Activated CD8-positive, alpha-beta memory T cell treated with anti-CD3 and anti-CD28 coated beads for 36 hours (primary cell): ENCODE results near the gene ADGRL3. TPM values are rescaled to one million over a fixed set of nuclear protein-coding genes. Genes with fewer than 3 reads are reported as not detected.
"Not testable (repeated sequence)": the region's sequence is repeated elsewhere in the genome, so short reads cannot be mapped to it uniquely, and the experiment has no call there.

ENCODE experiments used
- CTCF ChIA-PET: fragments of 350-600 bp; sonication (Branson Sonifier 250); formaldehyde crosslinking; loops from one replicate; lab custom pipeline; 2021; ENCODE audit warnings: antibody characterized with exemption; lab: Charles Lee
- POLR2A ChIA-PET: fragments of 350-600 bp; sonication (Branson Sonifier 250); formaldehyde crosslinking; loops from one replicate; lab custom pipeline; 2021; ENCODE audit warnings: antibody characterized with exemption; lab: Charles Lee
- total RNA-seq, 2 experiments: library from RNA; stranded (reverse); gene quantifications; one replicate each; pipeline ENCODE4 v1.2.3, GENCODE V29; 2021

The ADGRL3 gene
- total RNA-seq, 2 experiments from 2014 or later, result not detected

DNA sequence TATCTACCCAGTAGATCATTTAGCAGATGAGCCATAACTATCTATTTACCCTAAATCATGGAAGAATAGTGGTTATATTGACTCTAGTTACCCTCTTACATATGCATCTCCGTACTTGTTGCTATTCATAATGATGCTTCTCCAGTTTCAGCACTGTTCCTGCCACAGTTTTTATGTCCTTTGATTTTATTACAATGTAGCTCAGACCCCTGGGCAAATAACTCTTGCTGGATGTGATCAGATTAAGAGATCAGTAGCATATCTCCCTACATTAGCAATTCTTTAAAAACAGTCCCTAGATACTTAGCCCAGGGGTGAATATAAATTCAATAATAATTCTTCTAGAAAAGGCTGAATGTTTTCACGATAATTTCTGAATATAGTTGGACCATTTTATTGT is 696.5 kb downstream of the ADGRL3 start:
- CTCF ChIA-PET, result no interaction called here
- POLR2A ChIA-PET, result no interaction called here

DNA sequence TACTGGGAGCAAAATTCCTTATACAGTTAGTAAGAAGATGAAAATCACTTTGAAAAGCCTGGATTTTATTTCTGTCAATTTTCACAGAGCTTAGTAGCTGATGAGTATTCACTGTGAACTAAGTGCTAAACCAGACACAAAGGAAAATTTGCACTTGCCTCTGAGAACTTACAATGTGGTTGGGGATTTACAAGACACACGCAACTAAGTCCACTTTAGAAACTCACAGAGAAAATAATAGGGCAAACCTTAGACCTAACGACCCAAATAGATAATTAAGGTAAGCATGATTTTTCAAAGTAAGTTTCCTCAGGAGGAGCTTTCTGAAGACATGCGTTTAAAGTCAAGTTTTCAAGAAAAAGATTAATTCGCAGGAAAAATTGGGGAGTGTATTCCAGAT is 708.9 kb downstream of the ADGRL3 start:
- ChIA-PET CTCF (no interaction called here), POLR2A (no interaction called here)

DNA sequence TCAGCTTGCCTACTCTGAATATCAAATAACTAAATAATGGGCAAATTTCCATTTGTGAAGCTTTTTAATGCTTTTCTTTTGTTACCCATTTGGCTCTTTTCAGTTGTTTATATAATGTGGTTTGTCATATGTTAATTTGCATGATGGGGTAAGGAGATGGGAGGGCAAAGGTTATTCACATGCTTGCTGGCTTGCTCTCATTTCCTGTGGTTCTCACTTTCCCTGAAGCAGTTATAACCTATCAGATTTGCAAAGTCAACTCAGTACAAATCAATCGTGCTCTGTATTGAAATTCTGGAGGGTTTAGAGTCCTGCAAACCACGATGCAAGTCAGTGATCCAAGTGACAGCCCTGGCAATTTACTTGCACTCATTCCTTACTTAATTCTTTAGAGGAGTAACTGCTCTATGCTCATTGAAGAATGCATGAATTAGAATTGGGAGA is 711.2 kb downstream of the ADGRL3 start:
- POLR2A ChIA-PET, result no interaction called here
- CTCF ChIA-PET, result no interaction called here

DNA sequence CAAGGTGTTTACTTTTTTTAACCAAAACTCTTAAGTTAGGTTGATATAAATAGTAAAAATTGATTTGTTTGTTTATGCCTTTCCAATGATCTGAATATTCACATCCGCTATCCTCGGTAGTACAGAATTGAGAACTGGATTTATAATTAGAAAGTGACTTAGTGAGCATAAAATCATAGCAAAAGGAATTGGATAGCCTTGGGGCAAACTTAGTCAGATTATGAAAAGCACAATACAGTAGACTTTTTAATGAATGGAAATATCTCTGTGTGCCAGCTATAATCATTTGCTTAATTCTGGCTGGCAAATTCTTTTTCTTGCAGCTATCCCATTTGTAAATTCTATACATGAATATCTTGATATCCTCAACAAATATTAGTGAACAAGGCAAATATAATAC is 713.5 kb downstream of the ADGRL3 start:
- ChIA-PET POLR2A (no interaction called here), CTCF (no interaction called here)

DNA sequence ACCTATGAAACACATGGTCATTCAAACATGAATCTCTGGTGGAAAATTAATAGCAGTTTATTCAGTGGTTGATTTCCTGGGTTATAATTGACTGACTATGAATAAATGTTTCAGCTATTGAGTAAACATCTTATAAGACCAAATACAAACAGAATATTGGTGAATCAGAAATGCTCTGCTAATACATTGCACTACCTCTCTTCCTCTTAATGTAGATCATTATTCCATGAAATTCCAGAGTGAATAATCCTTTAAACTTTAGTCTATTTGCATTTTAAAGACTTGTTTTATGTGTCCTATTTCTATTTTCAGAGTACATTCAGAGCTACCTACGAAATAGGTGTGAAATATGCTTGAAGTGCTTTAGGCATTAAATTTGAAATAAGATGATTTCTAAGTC is 715.4 kb downstream of the ADGRL3 start:
- ChIA-PET POLR2A (no interaction called here), CTCF (no interaction called here)

DNA sequence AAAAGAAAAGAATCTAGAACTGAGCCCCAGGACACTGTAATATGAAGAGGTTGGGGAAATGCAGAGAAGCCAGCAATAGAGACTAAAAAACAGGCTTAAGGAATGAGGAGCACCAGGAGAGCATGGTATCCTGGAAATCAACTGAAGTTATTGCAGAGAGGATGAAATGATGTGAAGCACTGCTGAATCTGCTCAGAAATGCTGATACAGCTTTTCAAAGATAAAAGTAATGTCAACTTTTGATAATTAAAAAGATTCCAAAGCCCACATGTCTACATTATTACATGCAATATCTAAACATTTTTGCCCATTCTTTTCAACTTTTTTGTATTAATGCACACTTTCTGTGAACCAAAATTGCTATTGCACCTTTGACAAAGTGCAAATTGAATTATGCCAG is 718.4 kb downstream of the ADGRL3 start:
- ChIA-PET CTCF (no interaction called here), POLR2A (no interaction called here)

DNA sequence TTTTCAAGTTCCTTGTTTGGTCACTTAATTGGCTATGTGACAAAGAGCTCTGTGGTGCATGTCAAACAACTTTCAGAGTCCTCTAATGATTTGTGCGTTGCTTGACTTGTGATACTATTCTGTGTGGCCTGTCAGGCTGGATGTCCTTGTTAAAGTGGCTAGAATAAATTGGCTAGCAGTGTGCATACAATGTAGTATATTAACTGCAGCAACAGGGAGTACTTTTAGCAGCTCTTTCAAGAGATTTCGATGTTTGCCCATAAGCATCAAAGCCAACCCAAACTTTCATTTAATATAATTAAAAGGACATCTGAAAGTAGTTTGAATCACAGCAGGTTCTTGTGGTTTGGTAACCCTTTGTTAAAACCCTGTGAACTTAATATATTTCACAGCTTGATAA is 718.9 kb downstream of the ADGRL3 start:
- ChIA-PET CTCF (no interaction called here), POLR2A (no interaction called here)

DNA sequence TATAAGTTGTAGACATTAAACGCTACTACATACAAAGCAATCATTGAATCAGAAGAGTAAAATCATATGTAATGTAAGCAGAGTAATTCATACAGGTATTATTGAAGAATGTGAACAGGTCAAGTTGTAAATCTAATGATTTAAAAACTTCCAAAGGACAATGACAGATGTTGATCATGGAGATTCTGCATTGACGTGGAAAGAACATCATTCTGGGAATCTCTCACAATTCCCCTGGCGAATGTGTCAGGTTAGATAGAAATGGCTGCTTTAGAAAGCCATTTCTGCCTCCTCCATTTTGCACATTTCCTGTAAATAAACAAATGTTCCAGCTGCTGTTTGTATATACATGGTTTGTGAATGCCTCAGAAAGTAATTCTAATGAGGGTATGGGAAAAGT is 719.4 kb downstream of the ADGRL3 start:
- POLR2A ChIA-PET, result no interaction called here
- CTCF ChIA-PET, result no interaction called here

DNA sequence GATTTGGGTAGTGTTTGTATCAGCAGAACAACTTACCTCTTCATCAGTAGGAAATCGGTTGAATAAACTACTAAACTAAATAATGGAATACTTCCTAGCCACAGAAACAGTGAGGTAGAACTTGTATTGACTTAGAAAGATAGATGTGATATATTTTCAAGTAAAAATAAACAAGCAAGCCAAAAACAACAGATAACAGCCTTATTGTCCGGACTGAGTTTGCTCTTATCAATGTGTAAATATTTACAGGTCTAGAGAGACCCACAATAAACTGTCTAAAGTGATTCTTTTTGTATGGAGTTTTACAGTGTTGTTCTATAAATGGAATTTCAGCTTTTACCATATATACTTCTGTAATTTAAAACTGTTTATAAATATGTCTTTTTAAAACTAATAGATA is 721.8 kb downstream of the ADGRL3 start:
- ChIA-PET POLR2A (no interaction called here), CTCF (no interaction called here)

DNA sequence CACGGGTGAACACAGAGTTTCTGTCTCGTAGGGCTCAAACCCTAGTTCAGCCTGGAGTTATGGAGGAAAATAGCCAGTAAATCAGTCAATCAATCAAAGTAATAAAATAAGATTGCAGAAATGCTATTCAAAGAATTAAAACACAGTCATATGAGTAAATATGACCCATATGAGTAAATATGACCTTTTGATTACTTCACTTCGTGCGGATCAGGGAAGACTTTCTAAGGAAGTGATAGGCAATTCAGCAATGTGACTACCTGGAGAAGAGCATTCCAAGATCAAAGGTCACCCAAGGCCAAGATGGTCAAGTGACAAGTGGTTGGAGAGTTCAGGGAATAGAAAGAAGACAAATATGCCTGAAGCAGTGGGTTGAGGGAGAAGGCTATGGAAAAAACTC is 722.6 kb downstream of the ADGRL3 start:
- ChIA-PET POLR2A (no interaction called here), CTCF (no interaction called here)

DNA sequence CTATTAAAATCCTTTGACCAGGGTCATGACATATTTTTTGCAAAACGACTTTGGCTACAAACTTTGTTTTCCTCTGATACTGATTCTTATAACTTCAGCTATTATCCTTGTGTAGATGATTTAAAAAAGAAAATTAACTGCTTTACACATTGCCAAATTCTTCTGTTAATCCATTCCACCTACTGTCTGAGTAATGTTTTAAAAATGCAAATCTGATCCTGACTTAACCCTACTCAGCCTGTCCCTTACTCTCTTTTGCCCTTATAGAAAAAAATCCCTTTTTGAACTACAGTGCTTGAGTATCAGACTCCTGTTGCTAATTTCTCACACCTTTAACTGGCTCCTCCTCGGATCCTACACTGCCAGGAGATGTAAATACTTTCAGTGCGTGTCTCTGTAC is 723.1 kb downstream of the ADGRL3 start:
- ChIA-PET CTCF (no interaction called here), POLR2A (no interaction called here)

DNA sequence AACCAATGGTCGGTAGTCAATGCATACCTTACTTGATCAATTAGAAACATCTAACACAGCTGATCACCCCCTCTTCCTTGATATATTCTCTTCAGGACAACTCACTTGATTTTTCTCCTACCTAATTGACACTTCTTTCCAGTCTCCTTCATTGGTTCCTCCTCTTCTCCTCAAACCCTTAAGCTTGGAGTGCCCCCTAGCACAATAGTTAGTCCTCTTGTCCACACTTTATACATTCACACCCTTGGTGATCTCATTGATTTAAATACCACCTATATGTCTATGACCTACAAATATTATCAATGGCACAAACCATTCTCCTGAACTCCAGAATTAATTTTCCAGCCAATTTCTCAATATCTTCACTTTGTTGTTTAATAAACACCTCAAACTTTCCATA is 724.0 kb downstream of the ADGRL3 start:
- ChIA-PET CTCF (no interaction called here), POLR2A (no interaction called here)

DNA sequence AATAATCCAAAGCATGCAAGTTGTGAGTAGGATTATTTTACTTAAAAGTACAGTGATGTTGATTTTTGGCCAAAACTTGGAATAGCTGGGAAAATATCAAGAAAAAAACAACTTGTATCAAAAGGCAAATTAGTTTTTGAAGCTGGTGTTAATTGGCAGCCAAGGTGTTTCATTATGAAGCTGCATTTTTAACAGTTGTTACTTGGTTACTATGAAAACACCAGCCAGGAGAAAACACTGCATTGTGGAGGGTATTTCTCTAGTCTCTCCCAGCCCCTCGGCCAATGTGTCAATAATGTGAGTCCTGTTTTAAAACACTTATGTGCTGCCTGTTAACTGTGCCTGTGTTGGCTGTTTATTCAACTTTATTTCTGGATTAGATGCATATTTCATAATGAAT is 733.4 kb downstream of the ADGRL3 start:
- POLR2A ChIA-PET, result no interaction called here

DNA sequence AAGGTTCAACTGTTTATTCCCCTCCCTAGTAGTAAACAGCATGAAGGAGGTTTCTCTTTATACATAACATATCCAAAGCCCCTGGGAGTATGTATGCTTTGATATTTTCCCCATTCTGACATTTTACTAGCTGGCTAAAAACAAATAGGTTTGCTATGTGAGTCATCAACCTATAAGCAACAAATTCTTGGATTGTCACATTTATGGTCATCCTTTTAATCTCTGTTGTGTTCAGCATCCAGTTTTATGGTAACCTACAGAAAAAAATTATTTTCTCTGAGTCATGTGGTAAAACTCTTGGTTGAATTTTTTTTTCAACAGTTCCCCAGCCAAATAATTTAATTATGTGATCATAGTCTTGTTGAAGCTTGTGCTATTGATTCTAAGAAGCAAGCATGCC is 734.1 kb downstream of the ADGRL3 start:
- POLR2A ChIA-PET, result no interaction called here
- CTCF ChIA-PET, result no interaction called here

More for the DNA sequence above, 733.4 kb downstream of the ADGRL3 start:
- CTCF ChIA-PET, result no interaction called here

DNA sequence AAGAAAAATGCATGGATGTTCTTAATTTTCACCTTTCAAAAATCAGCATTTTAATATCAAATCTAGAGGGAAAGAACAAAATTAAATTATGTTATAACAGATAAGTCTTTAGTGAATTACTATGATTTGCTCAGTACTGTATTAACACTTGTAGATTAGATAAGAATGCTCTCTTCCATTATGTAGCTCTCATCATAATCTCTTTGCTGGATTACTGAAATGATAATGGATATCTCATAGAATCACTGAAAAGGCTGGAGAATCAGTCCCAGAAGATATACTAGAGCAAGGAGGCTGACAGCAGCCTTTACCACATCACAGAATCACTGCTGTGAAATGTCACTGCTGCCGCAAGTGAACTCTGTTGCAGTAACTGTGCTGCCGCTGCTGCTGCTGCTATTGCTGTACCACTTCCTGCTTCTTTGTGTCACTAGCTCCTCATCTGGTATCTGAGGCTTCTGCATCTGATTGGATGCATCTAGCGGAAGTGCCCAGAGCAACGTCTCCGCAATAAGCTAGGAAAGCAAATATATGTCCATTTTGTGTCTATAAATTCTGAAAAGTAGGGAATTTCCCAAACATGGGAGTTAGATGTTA is 738.2 kb downstream of the ADGRL3 start:
- POLR2A ChIA-PET, result no interaction called here
- CTCF ChIA-PET, result no interaction called here

DNA sequence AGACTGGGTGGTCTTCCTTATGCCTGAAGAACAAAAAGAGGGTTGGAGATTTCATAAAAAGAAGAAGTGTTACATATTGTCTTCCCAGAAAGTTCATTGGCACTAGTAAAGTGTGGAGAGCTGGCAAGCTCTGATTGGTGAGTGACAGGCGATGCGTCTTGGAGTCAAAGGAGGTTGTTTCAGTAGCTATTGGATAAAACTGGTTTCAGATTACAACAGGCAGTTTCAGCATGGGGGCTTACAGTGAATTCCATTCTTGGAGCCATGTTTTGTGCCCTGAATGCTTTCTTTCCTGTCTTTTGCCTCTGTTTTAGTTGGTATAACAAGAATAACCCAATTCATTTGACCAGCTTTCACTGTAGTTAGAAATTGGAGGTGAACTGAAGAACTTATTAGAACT is 750.5 kb downstream of the ADGRL3 start:
- CTCF ChIA-PET, result no interaction called here
- POLR2A ChIA-PET, result no interaction called here

DNA sequence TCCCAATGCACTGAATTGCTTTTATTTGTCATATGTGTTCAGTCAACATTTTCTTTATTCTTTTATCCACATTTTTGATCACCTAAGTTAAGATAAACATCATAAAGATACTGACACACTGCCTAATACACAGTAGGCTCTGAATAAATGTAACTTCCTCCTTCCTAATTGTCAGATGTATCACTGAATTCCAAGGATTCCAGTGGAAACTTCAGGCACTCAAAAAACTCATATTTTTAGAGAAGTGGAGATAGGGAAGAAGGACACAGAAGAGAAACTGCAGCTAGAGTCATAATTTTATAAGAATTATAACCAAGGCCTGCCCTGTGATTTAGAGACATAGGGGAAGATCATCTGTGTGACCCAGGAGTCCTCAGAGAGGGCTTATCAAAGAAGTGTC is 753.3 kb downstream of the ADGRL3 start:
- CTCF ChIA-PET, result no interaction called here
- POLR2A ChIA-PET, result no interaction called here

DNA sequence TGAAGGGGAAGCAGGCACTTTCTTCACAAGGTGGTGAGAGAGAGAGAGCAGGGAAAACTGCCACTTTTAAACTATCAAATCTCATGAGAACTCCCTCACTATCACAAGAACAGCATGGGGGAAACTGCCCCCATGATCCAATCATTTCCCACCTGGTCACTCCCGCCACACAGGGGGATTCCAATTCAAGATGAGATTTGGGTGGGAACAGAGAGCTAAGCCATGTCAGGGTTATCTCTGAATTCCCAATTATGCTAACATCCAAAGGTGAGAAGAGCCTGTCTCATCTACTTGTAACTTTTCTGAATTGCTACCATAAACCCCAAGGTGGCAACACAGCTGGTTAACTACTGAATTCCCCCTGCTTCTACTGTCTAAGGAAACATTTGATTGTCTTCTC is 758.5 kb downstream of the ADGRL3 start:
- ChIA-PET POLR2A (no interaction called here), CTCF (no interaction called here)

DNA sequence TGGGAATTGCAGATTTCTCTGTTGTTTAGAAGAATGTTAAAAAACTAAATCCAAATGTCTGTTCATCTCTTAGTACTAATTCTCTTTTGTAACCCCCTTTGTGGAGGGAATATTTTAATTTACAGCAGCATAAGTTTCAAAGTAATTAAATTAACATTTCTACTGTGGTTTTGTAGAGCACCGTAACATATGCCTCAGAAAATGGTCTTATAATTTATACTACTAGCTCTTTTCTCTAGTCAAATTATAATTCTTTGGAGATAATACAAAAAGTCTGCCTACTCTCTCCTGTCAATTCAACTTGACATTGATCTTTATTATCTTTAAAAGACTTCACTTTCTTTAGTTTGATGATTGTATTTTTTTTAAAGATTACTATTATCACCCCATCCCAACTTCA is 759.0 kb downstream of the ADGRL3 start:
- CTCF ChIA-PET, result no interaction called here
- POLR2A ChIA-PET, result no interaction called here

DNA sequence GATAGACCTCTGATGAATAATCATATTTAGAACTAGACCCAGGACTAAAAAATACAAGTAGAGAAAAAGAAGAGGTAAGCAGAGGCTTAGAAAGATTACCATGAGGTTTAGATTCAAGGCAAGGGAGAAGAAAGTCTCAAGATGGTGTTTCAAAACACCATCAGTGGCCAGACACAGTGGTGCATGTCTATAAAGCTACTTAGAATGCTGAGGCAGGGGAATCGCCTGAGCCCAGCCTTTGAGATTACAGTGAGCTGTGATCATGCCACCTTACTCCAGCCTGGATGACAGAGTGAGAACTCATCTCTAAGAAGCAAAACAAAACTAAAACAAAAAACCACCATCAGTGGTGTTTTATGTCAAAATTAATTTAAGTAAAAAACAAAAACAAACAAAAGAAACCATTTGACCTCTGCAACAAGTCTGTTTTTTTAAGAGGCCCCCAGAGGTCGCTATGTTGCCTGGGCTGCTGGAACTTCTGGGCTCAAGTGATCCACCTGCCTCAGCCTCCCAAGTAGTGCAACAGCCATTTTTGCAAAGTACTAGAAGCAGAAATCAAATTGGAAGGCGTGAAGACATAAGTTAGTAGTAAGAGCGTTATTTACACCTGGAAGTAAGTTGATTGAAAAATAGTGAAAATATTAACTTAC is 784.3 kb downstream of the ADGRL3 start:
- ChIA-PET POLR2A (no interaction called here), CTCF (no interaction called here)

DNA sequence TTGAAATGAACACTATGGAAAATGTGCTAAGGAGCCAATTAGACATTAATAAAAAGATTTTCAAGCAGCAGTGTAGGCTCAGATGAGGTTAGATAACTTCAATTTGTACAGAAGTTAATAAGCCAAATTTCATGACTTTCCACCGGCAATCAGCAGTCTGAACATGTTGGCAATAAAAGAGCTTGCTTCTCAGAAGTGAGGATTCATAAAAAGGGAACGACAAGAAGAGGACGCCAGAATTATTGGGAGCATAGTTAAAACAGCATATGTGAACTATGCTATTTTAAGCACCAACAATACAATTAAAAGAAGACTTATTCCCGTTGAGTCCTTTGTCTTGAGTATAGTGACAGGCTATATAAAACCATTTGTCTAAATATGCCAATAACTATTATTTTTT is 785.3 kb downstream of the ADGRL3 start:
- ChIA-PET POLR2A (no interaction called here), CTCF (no interaction called here)

DNA sequence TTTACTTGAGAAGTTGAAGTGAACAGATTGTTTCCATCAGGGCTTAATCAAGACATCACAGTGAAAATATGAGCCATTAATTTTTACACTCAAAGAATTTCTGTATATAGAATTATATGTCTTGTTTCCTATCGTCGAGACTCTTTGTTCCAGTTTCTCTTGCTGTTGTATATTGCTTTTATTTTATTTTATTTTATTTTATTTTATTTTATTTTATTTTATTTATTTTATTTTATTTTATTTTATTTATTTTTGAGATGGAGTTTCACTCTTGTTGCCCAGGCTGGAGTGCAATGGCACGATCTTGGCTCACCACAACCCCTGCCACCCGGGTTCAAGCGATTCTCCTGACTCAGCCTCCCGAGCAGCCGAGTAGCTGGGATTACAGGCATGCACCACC is 786.8 kb downstream of the ADGRL3 start:
- CTCF ChIA-PET, POLR2A ChIA-PET: not testable (repeated sequence)
